Endothelial cell of umbilical vein (primary cell): ENCODE results near the gene MN1. TPM values are rescaled to one million over a fixed set of nuclear protein-coding genes. Genes with fewer than 3 reads are reported as not detected.

Source experiments
- BruUV-seq: library from RNA; stranded (reverse); fragments of 400-500 nt; replicated peaks from 2 replicates; lab custom pipeline; 2021; lab: Mats Ljungman, UMichigan
- CTCF ChIA-PET: fragments of 300-600, 350-600 bp; sonication (Branson Sonifier 250); formaldehyde crosslinking; loops from one replicate; lab custom pipeline; 2021; ENCODE audit warnings: antibody characterized with exemption, inconsistent platforms; lab: Charles Lee
- POLR2A ChIA-PET: fragments of 300-600, 350-600 bp; sonication (Branson Sonifier 250); formaldehyde crosslinking; loops from one replicate; lab custom pipeline; 2021; ENCODE audit warnings: antibody characterized with exemption, inconsistent platforms; lab: Charles Lee
- DNase-seq: peaks from one replicate; pipeline ENCODE4 v3.0.0-alpha.2; 2011; ENCODE audit warnings: low read depth, low spot score
- FAIRE-seq: peaks from 2 replicates; lab custom pipeline; 2011; peaks lifted over from hg19 to GRCh38; lab: Jason Lieb, UNC
- H2AFZ ChIP-seq: 2 replicates; pipeline ENCODE4 v1.6.0; 2012; ENCODE audit warnings: low read depth, low read length, control low read depth, inconsistent platforms
- H3K27ac ChIP-seq: 2 replicates; pipeline ENCODE4 v1.5.1; 2011; ENCODE audit warnings: low read depth, mild to moderate bottlenecking, control low read depth, low read length, moderate library complexity; ENCODE audit not compliant: insufficient read depth
- H3K27me3 ChIP-seq, 2 experiments: 2 replicates each; pipeline versions ENCODE4 v1.6.0 to v1.6.1; 2011; ENCODE audit warnings: low read length in 2 of 2, mixed read lengths in 1 of 2; ENCODE audit not compliant: control insufficient read depth in 2 of 2, insufficient read depth in 2 of 2
- H3K36me3 ChIP-seq, 2 experiments: 2 replicates in 1 of 2; 3 replicates in 1 of 2; pipeline ENCODE4 v1.5.1; 2011; ENCODE audit warnings: low read length in 2 of 2, mild to moderate bottlenecking in 1 of 2, moderate library complexity in 1 of 2; ENCODE audit not compliant: control insufficient read depth in 2 of 2, insufficient read depth in 2 of 2; ENCODE audit errors: extremely low read depth in 1 of 2
- H3K4me1 ChIP-seq: 3 replicates; pipeline ENCODE4 v1.5.1; 2011; ENCODE audit warnings: mild to moderate bottlenecking, low read length; ENCODE audit not compliant: control insufficient read depth, insufficient read depth; ENCODE audit errors: extremely low read depth
- H3K4me2 ChIP-seq: 2 replicates; pipeline ENCODE4 v1.6.1; 2011; ENCODE audit warnings: low read length, control low read depth, mixed read lengths; ENCODE audit not compliant: insufficient read depth
- H3K4me3 ChIP-seq, 3 experiments: fragments of 200-600 bp in 1 of 3; sonication (generic), shearing (Covaris generic) in 1 of 3; replicated peaks in 1 of 3; 2 replicates each; pipeline ENCODE4 v1.5.1; 2011 to 2016; ENCODE audit warnings: control low read depth in 3 of 3, low read length in 3 of 3, mild to moderate bottlenecking in 2 of 3, inconsistent platforms in 1 of 3, low read depth in 1 of 3, moderate library complexity in 1 of 3; ENCODE audit not compliant: insufficient read depth in 1 of 3
- H3K79me2 ChIP-seq: 2 replicates; pipeline ENCODE4 v1.6.0; 2012; ENCODE audit warnings: low read length, inconsistent platforms; ENCODE audit not compliant: control insufficient read depth, insufficient read depth
- H3K9ac ChIP-seq: replicated peaks from 2 replicates; pipeline ENCODE3; 2011; ENCODE audit warnings: low read length, control low read depth; ENCODE audit not compliant: insufficient read depth; ENCODE audit errors: extremely low read depth
- H3K9me1 ChIP-seq: replicated peaks from 3 replicates; pipeline ENCODE4 v1.6.0; 2011; ENCODE audit warnings: mild to moderate bottlenecking, low read length; ENCODE audit not compliant: control insufficient read depth, insufficient read depth; ENCODE audit errors: extremely low read depth
- H3K9me3 ChIP-seq: replicated peaks from 2 replicates; pipeline ENCODE4 v1.5.1; 2012; ENCODE audit warnings: low read length, inconsistent platforms; ENCODE audit not compliant: control insufficient read depth, insufficient read depth
- H4K20me1 ChIP-seq: replicated peaks from 2 replicates; pipeline ENCODE3; 2011; ENCODE audit warnings: mild to moderate bottlenecking, low read length; ENCODE audit not compliant: control insufficient read depth, insufficient read depth; ENCODE audit errors: extremely low read depth
- CTCF ChIP-seq, 2 donors: IDR thresholded peaks; 1 replicate in 1 of 2; 2 replicates in 1 of 2; pipeline ENCODE4 v1.5.1; 2011; ENCODE audit warnings: low read length in 2 of 2, mild to moderate bottlenecking in 2 of 2, moderate library complexity in 2 of 2, control low read depth in 1 of 2, inconsistent platforms in 1 of 2, low read depth in 1 of 2; ENCODE audit not compliant: insufficient read depth in 1 of 2; ENCODE audit errors: extremely low read depth in 1 of 2
- GATA2 ChIP-seq: IDR thresholded peaks from 2 replicates; pipeline ENCODE4 v1.7.0; 2011; ENCODE audit warnings: low read depth, mild to moderate bottlenecking, moderate library complexity, mixed read lengths, low read length; ENCODE audit not compliant: insufficient read length, insufficient read depth
- JUN ChIP-seq: IDR thresholded peaks from 2 replicates; pipeline ENCODE4 v1.6.1; 2011; ENCODE audit warnings: borderline replicate concordance, low read depth; ENCODE audit not compliant: insufficient read length, insufficient read depth
- MYC ChIP-seq: IDR thresholded peaks from one replicate; pipeline ENCODE4 v1.6.1; 2011; ENCODE audit warnings: mild to moderate bottlenecking, low read depth, low read length
- POLR2A ChIP-seq: IDR thresholded peaks from 2 replicates; pipeline ENCODE4 v1.6.1; 2012; ENCODE audit warnings: low read depth, mild to moderate bottlenecking, control low read depth, low read length
- POLR2AphosphoS5 ChIP-seq: IDR thresholded peaks from 2 replicates; pipeline ENCODE4 v1.6.1; 2012; ENCODE audit warnings: low read depth, mild to moderate bottlenecking, control low read depth, low read length, moderate library complexity; ENCODE audit not compliant: insufficient read depth
- dilution Hi-C: fragments of 300-500 bp; cut with MboI; formaldehyde crosslinking; loops from one replicate; pipeline ENCODE4 v1.15.0; 2019; ENCODE audit warnings: low sequenced_read_pairs; ENCODE audit not compliant: extremely low pct_ligation_motif_present
- intact Hi-C: fragments of 100-400 bp; cut with micrococcal nuclease; formaldehyde crosslinking; loops from one replicate; pipeline ENCODE4 v1.10.0; 2022
- polyA plus RNA-seq, 4 experiments: library from polyadenylated mRNA; depleted of rRNA in 3 of 4; stranded (reverse) in 3 of 4; unstranded in 1 of 4; fragments of >200 nt; gene quantifications; 2 replicates each; pipeline versions ENCODE4 v1.2.1 to v1.2.3, GENCODE V29; 2011 to 2012; ENCODE audit warnings: missing spikeins in 1 of 4
- total RNA-seq: library from RNA; stranded (reverse); gene quantifications from 2 replicates; pipeline ENCODE4 v1.2.3, GENCODE V29; 2021
- TF ChIP-seq, protein P1 (sequence below): IDR thresholded peaks from 2 replicates; pipeline ENCODE4 v1.6.1; 2011; ENCODE audit not compliant: insufficient read depth, insufficient read length

Gene MN1
- total and polyA plus RNA-seq, 2 donors (not counting 3 experiments of a cell fraction or from before 2014, with no cell fraction given) = 3.8 to 5.2 TPM

- CTCF ChIA-PET = interaction anchor here (0.6 to 1.3 kb wide), 2 partner anchors 15 to 356 kb away, joined by 3 to 5 read pairs; no protein-coding TSS in a partner anchor
- H3K27me3 ChIP-seq = no peaks in the 10 kb centered on the region
- no TSS peak for BruUV-seq
- no peak overlapping the region for H3K4me2 ChIP-seq
- no peaks in the 10 kb centered on the region for H4K20me1 ChIP-seq
- POLR2A ChIA-PET = no interaction called here
- TF ChIP-seq MYC = no peak
- TF ChIP-seq, protein P1, sequence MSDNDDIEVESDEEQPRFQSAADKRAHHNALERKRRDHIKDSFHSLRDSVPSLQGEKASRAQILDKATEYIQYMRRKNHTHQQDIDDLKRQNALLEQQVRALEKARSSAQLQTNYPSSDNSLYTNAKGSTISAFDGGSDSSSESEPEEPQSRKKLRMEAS = no peak
- no peak for TF ChIP-seq GATA2
- no peak for TF ChIP-seq JUN
- TF ChIP-seq POLR2AphosphoS5 = no peak
- TF ChIP-seq POLR2A = no peak
- no peak for TF ChIP-seq CTCF (IDR thresholded peaks at IDR 0.05; ENCODE audit: extremely low read depth in 1 of 2, insufficient read depth in 1 of 2, low read depth in 1 of 2, low read length in 2 of 2)
- H2AFZ ChIP-seq = no peak overlapping the region
- H3K4me1 ChIP-seq = no peaks in the 10 kb centered on the region
- no peaks in the 10 kb centered on the region for H3K79me2 ChIP-seq
- intact Hi-C loops = no loop called here
- FAIRE-seq (no peak), DNase-seq (no peak)
- no peak overlapping the region for H3K9ac ChIP-seq
- dilution Hi-C loops = no loop called here
- H3K27ac ChIP-seq = no peak overlapping the region
- no peak overlapping the region for H3K4me3 ChIP-seq
- no peaks in the 10 kb centered on the region for H3K9me1 ChIP-seq
- H3K9me3 ChIP-seq = no peaks in the 10 kb centered on the region
- H3K36me3 ChIP-seq = no peaks in the 10 kb centered on the region
These were observed 40.6 kb downstream of the MN1 start for GRCh38 chr22:27761000-27761399.

DNA sequence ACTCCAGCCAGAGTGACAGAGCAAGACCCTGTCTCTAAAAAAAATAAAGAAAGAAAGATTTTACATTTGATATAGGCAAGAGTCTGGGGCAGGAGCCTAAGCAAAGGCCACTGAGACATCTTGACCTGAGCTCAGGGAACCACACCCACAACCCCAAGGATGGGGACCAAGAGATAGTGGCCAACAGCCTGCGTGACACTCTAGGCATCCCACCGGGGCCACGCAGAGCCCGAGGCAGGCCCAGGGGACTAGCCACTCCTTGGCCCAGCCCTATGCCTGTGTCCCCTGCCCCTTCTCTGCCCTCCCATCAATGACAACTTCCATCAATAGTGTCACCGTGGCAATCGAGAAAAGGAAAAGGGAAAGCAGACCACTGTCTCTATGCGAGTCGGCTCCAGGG lies 41.1 kb downstream of the MN1 start:
- Histone ChIP-seq H2AFZ (no peak overlapping the region), H3K9ac (no peak overlapping the region), H3K36me3 (no peaks in the 10 kb centered on the region), H3K9me3 (no peaks in the 10 kb centered on the region), H3K4me2 (no peak overlapping the region), H3K79me2 (no peaks in the 10 kb centered on the region), H4K20me1 (no peaks in the 10 kb centered on the region), H3K9me1 (no peaks in the 10 kb centered on the region), H3K4me3 (no peak overlapping the region), H3K27ac (no peak overlapping the region), H3K27me3 (no peaks in the 10 kb centered on the region), H3K4me1 (no peaks in the 10 kb centered on the region)
- dilution Hi-C loops (no loop called here), intact Hi-C loops (no loop called here)
- DNase-seq = no peak
- ChIA-PET POLR2A (no interaction called here), CTCF (no interaction called here)
- BruUV-seq = no TSS peak
- no peak for TF ChIP-seq POLR2A
- no peak for TF ChIP-seq GATA2
- FAIRE-seq = no peak
